IMR-90 (cell line): Measurements from ENCODE around the gene PAWR. TPM values are rescaled to one million over a fixed set of nuclear protein-coding genes. Genes with fewer than 3 reads are reported as not detected.

Experiments used
- CTCF ChIP-seq: conservative IDR thresholded peaks from 2 replicates; pipeline ENCODE4 v1.5.1; 2012; ENCODE audit warnings: mild to moderate bottlenecking, low read depth, low read length, improper control_type of control experiment
- MXI1 ChIP-seq: IDR thresholded peaks from 2 replicates; pipeline ENCODE4 v1.6.1; 2012; ENCODE audit warnings: low read depth, mild to moderate bottlenecking, low read length, moderate library complexity, borderline replicate concordance
- POLR2A ChIP-seq: IDR thresholded peaks from 2 replicates; pipeline ENCODE4 v1.6.1; 2012; ENCODE audit warnings: mild to moderate bottlenecking, low read depth, low read length
- RAD21 ChIP-seq: IDR thresholded peaks from 2 replicates; pipeline ENCODE4 v1.6.1; 2012; ENCODE audit warnings: low read length, improper control_type of control experiment
- polyA plus RNA-seq, 3 experiments: library from polyadenylated mRNA; depleted of rRNA; stranded (reverse); fragments of >200 nt; gene quantifications; 2 replicates each; pipeline ENCODE4 v1.2.3, GENCODE V29; 2012; ENCODE audit warnings: low replicate concordance in 1 of 3
- total RNA-seq: library from RNA; depleted of rRNA; stranded (reverse); fragments of >200 nt; gene quantifications from 2 replicates; pipeline ENCODE4 v1.2.3, GENCODE V29; 2012

PAWR gene
- total and polyA plus RNA-seq, 2 of the 4 experiments (the other 2 are of a cell fraction) = 13.2 to 13.6 TPM

GRCh38 chr12:79689477-79690141, 1.2 kb downstream of the PAWR start (continued):
- TF ChIP-seq CTCF = no peak
- TF ChIP-seq POLR2A = no peak; the same call in 1 of the 2 replicates
- no peak; the same call in 1 of the 2 replicates for TF ChIP-seq RAD21
- TF ChIP-seq MXI1 = peak; percentile 93
